HCT116 (cell line): ENCODE measurements around the gene SEMA4D. TPM values are rescaled to one million over a fixed set of nuclear protein-coding genes. Genes with fewer than 3 reads are reported as not detected.

Source experiments
- ATAC-seq: fragments of 200-7000 bp; cut with Tn5 transposase; 2 replicates; pipeline ENCODE4 v1.9.1; 2020; ENCODE audit warnings: mild to moderate bottlenecking, moderate library complexity
- BruUV-seq: library from RNA; stranded (reverse); fragments of 400-500 nt; replicated peaks from 2 replicates; lab custom pipeline; 2021; lab: Mats Ljungman, UMichigan
- CTCF ChIA-PET: fragments of 300-600 bp; sonication (Branson Sonifier 250); formaldehyde crosslinking; loops from one replicate; lab custom pipeline; 2021; ENCODE audit warnings: antibody characterized with exemption; lab: Charles Lee
- POLR2A ChIA-PET: fragments of 300-600, 350-600 bp; sonication (Branson Sonifier 250); formaldehyde crosslinking; loops from one replicate; lab custom pipeline; 2021; ENCODE audit warnings: antibody characterized with exemption; lab: Charles Lee
- RAD21 ChIA-PET, 2 experiments: fragments of 300-600 bp; sonication (Branson Sonifier 250); formaldehyde crosslinking; loops; one replicate each; lab custom pipeline; 2023; ENCODE audit warnings: low total read pairs in 2 of 2; ENCODE audit not compliant: uncharacterized antibody in 2 of 2, unreplicated experiment in 2 of 2, low non-redundant PET in 1 of 2; lab: Charles Lee
- DNase-seq: peaks from one replicate; pipeline ENCODE4 v3.0.0-alpha.2; 2010; ENCODE audit warnings: low read depth, low spot score
- H2AFZ ChIP-seq: fragments of 200-600 bp; shearing (Covaris generic), sonication (generic); 2 replicates; pipeline ENCODE4 v1.6.1; 2017; ENCODE audit warnings: low read depth, mixed run types, mixed read lengths, antibody characterized with exemption, low read length; ENCODE audit not compliant: poor library complexity, severe bottlenecking
- H3K27ac ChIP-seq: 2 replicates; pipeline ENCODE4 v1.5.1; 2012; ENCODE audit warnings: low read depth, low read length
- H3K27me3 ChIP-seq: fragments of 200-600 bp; sonication (generic); 2 replicates; pipeline ENCODE4 v1.6.1; 2016; ENCODE audit warnings: mixed run types, low read length, mixed read lengths; ENCODE audit not compliant: insufficient read depth
- H3K36me3 ChIP-seq, 2 experiments: fragments of 200-500 bp in 1 of 2; fragments of 200-600 bp in 1 of 2; sonication (Bioruptor generic) in 1 of 2; sonication (generic) in 1 of 2; 2 replicates each; pipeline versions ENCODE4 v1.5.1 to v1.6.1; 2014 to 2016; ENCODE audit warnings: low read length in 2 of 2, inconsistent platforms in 1 of 2, mixed read lengths in 1 of 2, mixed run types in 1 of 2; ENCODE audit not compliant: insufficient read depth in 2 of 2, control insufficient read depth in 1 of 2
- H3K4me1 ChIP-seq, 2 experiments: fragments of 200-600 bp in 1 of 2; sonication (generic) in 1 of 2; 2 replicates each; pipeline versions ENCODE4 v1.5.1 to v1.6.1; 2012 to 2017; ENCODE audit warnings: low read length in 2 of 2, inconsistent platforms in 1 of 2, mild to moderate bottlenecking in 1 of 2, mixed read lengths in 1 of 2, mixed run types in 1 of 2, moderate library complexity in 1 of 2; ENCODE audit not compliant: insufficient read depth in 2 of 2, control insufficient read depth in 1 of 2
- H3K4me2 ChIP-seq: fragments of 200-600 bp; sonication (generic); 2 replicates; pipeline ENCODE4 v1.6.1; 2017; ENCODE audit warnings: mixed run types, low read length, mixed read lengths
- H3K4me3 ChIP-seq, 2 experiments: fragments of 200-600 bp in 1 of 2; sonication (generic) in 1 of 2; replicated peaks in 1 of 2; 2 replicates each; pipeline ENCODE4 v1.5.1; 2011 to 2016; ENCODE audit warnings: low read length in 2 of 2, control low read depth in 1 of 2, low read depth in 1 of 2, mild to moderate bottlenecking in 1 of 2, mixed read lengths in 1 of 2, mixed run types in 1 of 2
- H3K79me2 ChIP-seq: fragments of 200-600 bp; sonication (generic); 2 replicates; pipeline ENCODE4 v1.6.1; 2017; ENCODE audit warnings: mild to moderate bottlenecking, mixed run types, low read length, moderate library complexity, mixed read lengths; ENCODE audit not compliant: insufficient read depth
- H3K9ac ChIP-seq: fragments of 200-600 bp; sonication (generic); 2 replicates; pipeline ENCODE4 v1.6.1; 2016; ENCODE audit warnings: low read length, mixed read lengths
- H3K9me2 ChIP-seq: fragments of 200-600 bp; sonication (generic), shearing (Covaris generic); 2 replicates; pipeline ENCODE4 v1.6.1; 2017; ENCODE audit warnings: mixed run types, mild to moderate bottlenecking, moderate library complexity; ENCODE audit not compliant: insufficient read depth
- H3K9me3 ChIP-seq, 2 experiments: fragments of 200-500 bp in 1 of 2; fragments of 200-600 bp in 1 of 2; sonication (Bioruptor generic) in 1 of 2; sonication (generic) in 1 of 2; 2 replicates each; pipeline ENCODE4 v1.6.1; 2014 to 2017; ENCODE audit warnings: low read length in 2 of 2, mixed read lengths in 2 of 2, inconsistent platforms in 1 of 2, low read depth in 1 of 2, mild to moderate bottlenecking in 1 of 2, mixed run types in 1 of 2, moderate library complexity in 1 of 2; ENCODE audit not compliant: control insufficient read depth in 1 of 2, insufficient read depth in 1 of 2
- H4K20me1 ChIP-seq: fragments of 200-600 bp; sonication (generic), shearing (Covaris generic); 2 replicates; pipeline ENCODE4 v1.6.1; 2017; ENCODE audit warnings: mixed run types, mild to moderate bottlenecking, moderate library complexity; ENCODE audit not compliant: insufficient read depth
- ATF3 ChIP-seq: IDR thresholded peaks from 2 replicates; pipeline ENCODE4 v1.6.1; 2012
- EGR1 ChIP-seq: IDR thresholded peaks from 2 replicates; pipeline ENCODE4 v1.6.1; 2012; ENCODE audit warnings: low read depth
- EZH2 ChIP-seq: fragments of 200-600 bp; sonication (generic); IDR thresholded peaks from 2 replicates; pipeline ENCODE4 v1.6.1; 2017; ENCODE audit warnings: antibody characterized with exemption, mixed run types
- JUND ChIP-seq: IDR thresholded peaks from 2 replicates; pipeline ENCODE4 v1.6.1; 2012
- MAX ChIP-seq: IDR thresholded peaks from 2 replicates; pipeline ENCODE4 v1.6.1; 2012
- POLR2AphosphoS5 ChIP-seq: IDR thresholded peaks from 2 replicates; pipeline ENCODE4 v1.6.1; 2011; ENCODE audit warnings: mild to moderate bottlenecking, low read depth, low read length, moderate library complexity
- RAD21 ChIP-seq: IDR thresholded peaks from 2 replicates; pipeline ENCODE4 v1.6.1; 2012; ENCODE audit warnings: low read depth, mild to moderate bottlenecking
- SIN3A ChIP-seq: IDR thresholded peaks from 2 replicates; pipeline ENCODE4 v1.6.1; 2012; ENCODE audit warnings: low read depth
- SP1 ChIP-seq: IDR thresholded peaks from 2 replicates; pipeline ENCODE4 v1.6.1; 2012; ENCODE audit warnings: low read depth
- SRF ChIP-seq: IDR thresholded peaks from 2 replicates; pipeline ENCODE4 v1.6.1; 2012; ENCODE audit warnings: low read depth
- YY1 ChIP-seq: IDR thresholded peaks from 2 replicates; pipeline ENCODE4 v1.6.1; 2011; ENCODE audit warnings: low read length, low read depth, moderate library complexity, mild to moderate bottlenecking; ENCODE audit not compliant: insufficient replicate concordance; ENCODE audit errors: extremely low read depth
- ZBTB33 ChIP-seq: IDR thresholded peaks from 2 replicates; pipeline ENCODE4 v1.6.1; 2011; ENCODE audit warnings: mild to moderate bottlenecking, low read length, moderate library complexity; ENCODE audit not compliant: insufficient replicate concordance; ENCODE audit errors: extremely low read depth
- ZFX ChIP-seq: fragments of 450-650 bp; IDR thresholded peaks from 2 replicates; pipeline ENCODE4 v1.6.1; 2017
- ZNF274 ChIP-seq: fragments of 200-500 bp; sonication (Bioruptor generic); IDR thresholded peaks from 2 replicates; pipeline ENCODE4 v1.6.1; 2014; ENCODE audit warnings: mild to moderate bottlenecking, low read depth, low read length, inconsistent platforms
- intact Hi-C: fragments of 100-400 bp; cut with micrococcal nuclease; formaldehyde crosslinking; loops from 2 replicates; pipeline ENCODE4 v1.10.0; 2022
- total RNA-seq: library from RNA; stranded (reverse); gene quantifications from one replicate; pipeline ENCODE4 v1.2.1, GENCODE V29; 2021; ENCODE audit not compliant: unreplicated experiment

SEMA4D gene
- total RNA-seq, 1 experiment from 2014 or later: 32.0 TPM

GRCh38 chr9:89426384-89426961 is 71.4 kb downstream of the SEMA4D start:
- no peak overlapping the region for H3K4me3 ChIP-seq
- DNase-seq (no peak), ATAC-seq (no peak)
- no TSS peak for BruUV-seq
- peaks cover 5% of the 10 kb centered on the region; the same call in 1 of the 2 replicates for H3K79me2 ChIP-seq
- ChIA-PET POLR2A (no interaction called here), RAD21 (no interaction called here), CTCF (no interaction called here)
- H3K9ac ChIP-seq: no peak overlapping the region
- H3K4me1 ChIP-seq: peaks cover 8 to 54% of the 10 kb centered on the region in 2 experiments
- H3K9me3 ChIP-seq: no peaks in the 10 kb centered on the region
- intact Hi-C loops: loop anchor here (5.0 kb wide), 1 partner anchor 121 kb away; no protein-coding TSS in a partner anchor
- H2AFZ ChIP-seq: no peak overlapping the region
- no peaks in the 10 kb centered on the region for H3K36me3 ChIP-seq
- no peaks in the 10 kb centered on the region for H4K20me1 ChIP-seq
- H3K27ac ChIP-seq: no peak overlapping the region
- no peaks in the 10 kb centered on the region for H3K9me2 ChIP-seq
- no peak overlapping the region for H3K4me2 ChIP-seq
- no peaks in the 10 kb centered on the region for H3K27me3 ChIP-seq
- TF ChIP-seq EZH2 (no peak), ZBTB33 (no peak)

GRCh38 chr9:89425921-89426383 is 72.0 kb downstream of the SEMA4D start:
- BruUV-seq: no TSS peak
- intact Hi-C loops: loop anchor here (5.0 kb wide), 1 partner anchor 121 kb away; no protein-coding TSS in a partner anchor
- TF ChIP-seq EGR1 (no peak), MAX (no peak), ZNF274 (no peak), POLR2AphosphoS5 (no peak), SP1 (no peak), ZFX (no peak), JUND (no peak), YY1 (no peak), RAD21 (no peak), SRF (no peak), SIN3A (no peak), ZBTB33 (no peak), ATF3 (no peak)

More at GRCh38 chr9:89425921-89426383, 72.0 kb downstream of the SEMA4D start:
- Histone ChIP-seq H3K27ac (no peak overlapping the region), H3K27me3 (no peaks in the 10 kb centered on the region), H3K9ac (no peak overlapping the region), H3K4me3 (no peak overlapping the region), H3K9me2 (no peaks in the 10 kb centered on the region), H3K4me2 (no peak overlapping the region), H3K79me2 (peaks cover 5% of the 10 kb centered on the region; the same call in 1 of the 2 replicates), H3K9me3 (no peaks in the 10 kb centered on the region), H4K20me1 (no peaks in the 10 kb centered on the region), H3K4me1 (peaks cover 4 to 49% of the 10 kb centered on the region in 2 experiments), H3K36me3 (no peaks in the 10 kb centered on the region), H2AFZ (no peak overlapping the region)
- ATAC-seq: no peak
- ChIA-PET POLR2A (no interaction called here), RAD21 (no interaction called here), CTCF (no interaction called here)
- no peak for DNase-seq
